Measurements from ENCODE around the gene WASHC4.
"Not testable (repeated sequence)": the region's sequence is repeated elsewhere in the genome, so short reads cannot be mapped to it uniquely, and the experiment has no call there.

WASHC4 gene

GRCh38 chr12:105095338-105095737 lies 12.2 kb upstream of the WASHC4 start:
- DNase-seq, result not testable (repeated sequence)

GRCh38 chr12:105099356-105099755 lies 8.2 kb upstream of the WASHC4 start:
- DNase-seq, result no peak

GRCh38 chr12:105100207-105100985 lies 7.1 kb upstream of the WASHC4 start:
- DNase-seq, result no peak

- DNase-seq, result no peak
Observed at GRCh38 chr12:105100998-105101397, 6.5 kb upstream of the WASHC4 start.

- DNase-seq, result no peak
Observed at GRCh38 chr12:105102673-105103072, 4.9 kb upstream of the WASHC4 start.

GRCh38 chr12:105104762-105105161 lies 2.8 kb upstream of the WASHC4 start:
- DNase-seq, result no peak

GRCh38 chr12:105106621-105107020 lies 910 bp upstream of the WASHC4 start:
- DNase-seq, result no peak

GRCh38 chr12:105107171-105107493 lies 399 bp upstream of the WASHC4 start:
- DNase-seq, result no peak

GRCh38 chr12:105109465-105110212 lies 2.1 kb downstream of the WASHC4 start:
- no peak for DNase-seq

GRCh38 chr12:105110851-105111250 lies 3.3 kb downstream of the WASHC4 start:
- no peak for DNase-seq

GRCh38 chr12:105113094-105113493 lies 5.6 kb downstream of the WASHC4 start:
- DNase-seq, result no peak

- DNase-seq, result no peak
Observed at GRCh38 chr12:105116969-105117368, 9.4 kb downstream of the WASHC4 start.

GRCh38 chr12:105120551-105120950 lies 13.0 kb downstream of the WASHC4 start:
- no peak for DNase-seq

GRCh38 chr12:105138248-105138647 lies 30.7 kb downstream of the WASHC4 start:
- DNase-seq, result no peak

- no peak for DNase-seq
Observed at GRCh38 chr12:105141320-105141922, 33.9 kb downstream of the WASHC4 start.

GRCh38 chr12:105142259-105142658 lies 34.7 kb downstream of the WASHC4 start:
- no peak for DNase-seq

GRCh38 chr12:105156260-105156659 lies 48.7 kb downstream of the WASHC4 start:
- DNase-seq, result no peak

GRCh38 chr12:105157606-105158005 lies 50.1 kb downstream of the WASHC4 start:
- no peak for DNase-seq

GRCh38 chr12:105158876-105159275 lies 51.3 kb downstream of the WASHC4 start:
- DNase-seq, result no peak

- no peak for DNase-seq
Observed at GRCh38 chr12:105162174-105162573, 54.6 kb downstream of the WASHC4 start.

GRCh38 chr12:105164068-105164467 lies 56.5 kb downstream of the WASHC4 start:
- no peak for DNase-seq

GRCh38 chr12:105166736-105167135 lies 59.2 kb downstream of the WASHC4 start:
- DNase-seq, result no peak

- DNase-seq, result no peak
Observed at GRCh38 chr12:105167346-105167745, 59.8 kb downstream of the WASHC4 start.

- no peak for DNase-seq
Observed at GRCh38 chr12:105168006-105168405, 60.5 kb downstream of the WASHC4 start.

Measured in femur (tissue), 1 donor.